ENCODE results near the gene VRK1.
A peak's percentile ranks its signal among the peaks of the same experiment; 100 is the strongest.
"Not testable (repeated sequence)": the region's sequence is repeated elsewhere in the genome, so short reads cannot be mapped to it uniquely, and the experiment has no call there.

The VRK1 gene

DNA sequence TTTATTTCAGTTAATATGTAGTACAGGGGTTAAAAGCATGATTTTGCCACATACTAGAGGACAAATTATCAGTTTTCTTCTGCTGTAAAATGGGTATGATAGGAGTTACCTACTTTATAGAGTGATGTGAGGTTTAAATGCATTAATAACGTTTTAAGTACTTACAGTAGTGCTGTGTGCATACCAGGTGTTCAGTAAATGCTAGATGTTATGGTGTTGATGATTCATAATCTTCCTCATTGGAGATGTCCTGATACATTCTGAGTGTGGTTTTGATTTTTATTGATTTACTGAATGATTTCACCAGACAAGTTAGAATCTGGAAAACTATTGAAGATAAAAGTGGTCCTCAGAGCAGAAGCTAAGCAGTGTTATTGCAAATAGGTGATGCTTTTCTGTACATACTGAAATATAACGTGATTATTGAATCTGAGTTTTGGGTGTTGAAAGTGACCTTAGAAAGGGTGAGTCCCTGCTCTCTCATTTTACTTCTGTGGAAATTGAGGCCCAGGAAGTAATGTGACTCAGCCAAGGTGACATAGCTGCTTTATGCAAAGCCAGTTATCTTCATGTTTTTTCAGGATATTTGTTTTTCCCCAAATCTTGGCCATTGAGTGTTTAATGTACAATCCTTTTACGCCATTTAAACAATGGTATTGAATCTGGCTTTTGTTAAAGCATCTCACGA is 54.7 kb downstream of the VRK1 start:
- TF ChIP-seq GATA1 (IDR thresholded peaks at IDR 0.05; ENCODE audit: low read depth, low read length) (no peak), POLR2A (IDR thresholded peaks at IDR 0.05; ENCODE audit: low read length) (no peak)
- no peak for DNase-seq

DNA sequence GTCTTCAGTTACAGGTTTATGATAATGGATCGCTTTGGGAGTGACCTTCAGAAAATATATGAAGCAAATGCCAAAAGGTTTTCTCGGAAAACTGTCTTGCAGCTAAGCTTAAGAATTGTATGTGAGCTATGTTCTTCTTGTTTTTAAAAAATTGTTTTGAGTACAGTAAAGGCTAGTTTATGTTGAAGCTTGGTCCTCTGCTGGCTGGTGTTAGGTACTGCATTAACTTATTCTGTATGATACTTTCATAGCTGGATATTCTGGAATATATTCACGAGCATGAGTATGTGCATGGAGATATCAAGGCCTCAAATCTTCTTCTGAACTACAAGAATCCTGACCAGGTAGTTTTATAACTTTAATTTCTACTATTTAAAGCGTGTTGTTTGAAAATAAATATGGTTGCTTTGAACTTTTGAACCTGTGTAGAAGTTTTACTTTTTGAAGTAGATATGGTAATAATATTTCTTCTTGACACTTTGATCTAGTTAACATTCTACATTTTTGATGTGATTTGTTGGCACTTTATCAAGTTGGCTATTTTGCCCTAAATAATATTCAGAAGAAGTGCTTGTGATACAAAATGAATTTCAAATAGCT is 55.7 kb downstream of the VRK1 start:
- DNase-seq, result peak; percentile 59 to 68
- TF ChIP-seq POLR2A (IDR thresholded peaks at IDR 0.05; ENCODE audit: low read length) (no peak), GATA1 (IDR thresholded peaks at IDR 0.05; ENCODE audit: low read depth, low read length) (no peak)

DNA sequence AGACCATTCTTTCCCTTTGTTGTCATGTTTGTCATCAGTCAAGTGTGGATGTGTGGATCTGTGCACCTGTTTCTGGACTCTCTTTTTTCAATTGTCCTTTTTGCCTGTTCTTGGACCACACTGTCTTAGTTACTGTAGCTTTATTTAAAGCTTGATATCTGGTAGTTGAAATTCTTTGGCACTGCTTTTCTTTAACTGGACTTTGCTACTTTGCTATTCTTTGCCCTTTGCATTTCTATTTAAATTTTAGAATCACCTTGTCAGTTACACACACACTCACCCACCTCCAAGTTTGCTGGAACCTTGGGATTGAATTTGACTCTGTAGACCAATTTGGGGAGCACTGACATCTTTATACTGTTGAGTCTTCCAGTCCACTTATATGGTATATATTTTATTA is 61.5 kb downstream of the VRK1 start:
- DNase-seq, result no peak
- TF ChIP-seq GATA1 (IDR thresholded peaks at IDR 0.05; ENCODE audit: low read depth, low read length), result no peak
- TF ChIP-seq POLR2A (IDR thresholded peaks at IDR 0.05; ENCODE audit: low read length), result no peak

DNA sequence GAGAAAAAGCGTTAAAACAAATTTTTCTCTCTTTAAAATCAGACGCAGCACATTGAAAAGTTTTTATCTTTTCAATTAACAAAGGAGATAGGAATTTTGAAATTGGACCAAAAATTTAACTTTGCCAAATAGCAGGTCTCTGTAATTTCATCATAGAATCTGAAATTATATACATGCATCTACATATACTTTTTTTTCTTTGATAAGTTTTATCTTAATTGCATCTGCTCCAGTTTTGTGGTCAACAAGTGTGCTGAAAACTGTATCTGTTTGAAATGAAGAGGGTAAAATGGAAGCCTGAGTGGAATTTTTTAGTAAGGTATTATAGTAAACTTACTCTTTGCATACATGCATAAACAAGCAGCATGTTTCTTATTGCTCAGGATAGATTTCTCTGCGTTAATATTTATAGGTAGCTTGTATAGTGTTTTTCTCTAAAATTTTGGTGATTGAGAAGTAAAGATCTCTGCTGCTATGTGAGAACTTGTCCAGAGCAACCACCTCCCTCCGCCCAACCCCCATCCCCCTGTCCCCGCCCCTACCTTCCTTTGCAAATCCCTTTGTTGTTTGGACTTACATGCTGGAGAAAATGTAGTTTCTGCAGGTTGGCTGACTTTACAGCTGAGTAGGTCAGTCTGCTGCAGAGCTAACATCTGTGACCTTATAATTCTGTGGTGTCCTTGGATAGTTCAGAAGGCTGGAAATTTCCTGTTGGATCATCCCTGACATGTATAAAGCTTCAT is 64.6 kb downstream of the VRK1 start:
- TF ChIP-seq POLR2A (IDR thresholded peaks at IDR 0.05; ENCODE audit: low read length), result no peak
- no peak for TF ChIP-seq GATA1 (IDR thresholded peaks at IDR 0.05; ENCODE audit: low read depth, low read length)
- no peak for DNase-seq

DNA sequence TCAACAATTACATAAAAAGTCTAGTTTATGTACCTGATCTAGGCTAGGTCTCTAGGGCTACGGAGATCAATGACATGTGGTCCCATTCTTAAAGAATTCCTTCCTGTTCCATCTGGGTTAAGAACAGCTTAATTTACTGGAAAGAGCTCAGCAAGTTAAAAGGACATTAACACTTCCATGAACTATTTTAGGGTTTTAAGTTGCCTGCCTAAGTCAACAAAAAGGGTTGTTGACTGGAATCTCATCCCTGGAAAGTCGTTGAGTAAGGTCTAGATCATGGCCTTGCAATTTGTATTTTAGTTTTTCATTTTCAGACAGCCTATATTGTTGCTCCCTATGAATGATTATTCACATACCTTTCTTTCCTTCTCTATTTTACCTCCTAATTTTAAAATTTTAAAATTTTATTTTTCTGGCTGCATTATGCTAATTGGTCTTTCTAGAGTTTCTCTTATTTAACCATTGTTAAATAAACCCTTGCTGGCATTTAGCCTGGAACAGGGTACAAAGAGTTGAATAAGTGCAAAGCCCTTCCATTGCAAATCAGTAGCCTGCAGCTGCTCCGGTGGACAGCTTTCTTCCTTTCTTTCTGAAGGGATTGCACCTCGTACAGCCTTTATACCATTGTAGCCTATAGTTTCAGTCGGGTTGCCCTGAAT is 66.3 kb downstream of the VRK1 start:
- TF ChIP-seq POLR2A (IDR thresholded peaks at IDR 0.05; ENCODE audit: low read length), result no peak
- TF ChIP-seq GATA1 (IDR thresholded peaks at IDR 0.05; ENCODE audit: low read depth, low read length), result no peak
- no peak for DNase-seq

DNA sequence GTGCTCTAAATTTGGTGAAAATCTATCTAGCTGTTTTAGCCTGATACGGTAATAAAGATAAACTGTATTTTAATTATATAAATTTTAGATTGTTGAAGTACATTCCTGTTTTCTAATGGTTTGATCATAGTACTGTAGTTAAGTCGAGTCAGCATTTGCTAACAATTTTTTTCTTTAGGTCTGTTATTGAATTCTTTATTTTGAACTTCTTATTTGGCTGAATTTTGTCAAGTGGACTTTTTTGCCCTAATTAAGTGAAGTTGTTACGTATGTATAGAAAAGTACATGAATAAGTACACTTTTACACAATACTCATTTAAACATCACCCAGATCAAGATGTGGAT is 66.8 kb downstream of the VRK1 start:
- no peak for DNase-seq
- TF ChIP-seq POLR2A (IDR thresholded peaks at IDR 0.05; ENCODE audit: low read length) (no peak), GATA1 (IDR thresholded peaks at IDR 0.05; ENCODE audit: low read depth, low read length) (no peak)

DNA sequence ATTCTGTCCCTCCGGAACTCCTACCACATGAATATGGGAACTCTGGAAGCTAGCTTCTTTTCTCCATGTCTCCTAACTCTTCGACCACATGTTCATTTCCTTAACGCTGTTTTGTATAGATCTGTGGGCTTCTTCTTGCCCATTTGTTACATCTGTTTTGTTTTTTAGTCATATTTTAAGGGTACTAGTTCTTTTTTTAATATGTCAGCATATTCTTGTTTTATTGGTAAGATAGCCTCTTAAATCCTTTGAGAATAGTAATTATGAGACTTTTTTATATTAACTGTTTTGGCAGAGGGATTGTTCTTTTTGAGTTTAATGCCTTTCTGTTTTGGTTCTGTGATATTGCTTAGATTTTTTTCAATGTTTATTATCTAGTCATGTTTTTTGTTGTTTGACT is 70.5 kb downstream of the VRK1 start:
- TF ChIP-seq GATA1 (IDR thresholded peaks at IDR 0.05; ENCODE audit: low read depth, low read length), result no peak
- no peak for TF ChIP-seq POLR2A (IDR thresholded peaks at IDR 0.05; ENCODE audit: low read length)
- DNase-seq, result no peak

DNA sequence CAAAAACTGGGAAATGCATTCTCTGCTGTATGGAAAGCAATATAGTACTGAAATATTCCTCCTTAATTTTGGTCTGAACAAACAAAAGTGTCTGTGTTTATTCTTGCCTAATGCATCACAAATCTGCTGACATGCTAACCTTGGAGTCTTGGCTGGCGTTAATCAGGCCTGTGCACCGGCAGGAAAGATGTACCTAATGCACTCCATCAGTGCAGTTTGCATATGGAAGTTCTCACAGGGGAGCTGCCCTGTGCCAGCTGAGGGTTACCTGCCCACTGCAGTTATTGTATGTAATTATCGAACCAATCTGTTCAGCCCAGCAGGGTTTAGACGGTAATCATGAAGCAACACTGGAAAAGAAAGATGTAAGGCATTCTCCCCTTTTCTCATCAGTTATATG is 76.9 kb downstream of the VRK1 start:
- no peak for TF ChIP-seq GATA1 (IDR thresholded peaks at IDR 0.05; ENCODE audit: low read depth, low read length)
- no peak for TF ChIP-seq POLR2A (IDR thresholded peaks at IDR 0.05; ENCODE audit: low read length)
- DNase-seq, result no peak

DNA sequence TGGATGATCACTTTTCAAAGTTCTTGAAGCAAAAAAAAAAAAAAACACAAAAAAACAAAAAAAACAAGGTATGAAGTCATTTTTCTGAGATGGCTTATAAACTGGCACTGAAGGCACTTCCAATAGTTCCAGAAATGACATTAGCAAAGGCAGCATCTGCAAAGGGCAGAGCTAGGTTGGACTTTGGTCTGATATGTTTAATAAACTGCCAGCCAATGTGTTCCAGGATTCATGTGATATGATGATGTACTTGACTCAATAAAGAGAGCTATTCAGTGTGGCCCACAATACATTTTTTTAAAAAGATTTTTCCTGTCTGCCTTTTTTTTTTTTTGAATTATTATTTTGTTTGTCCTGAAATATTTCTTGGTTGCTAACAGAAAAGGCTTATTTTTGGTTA is 79.6 kb downstream of the VRK1 start:
- no peak for DNase-seq
- TF ChIP-seq POLR2A (IDR thresholded peaks at IDR 0.05; ENCODE audit: low read length) (no peak), GATA1 (IDR thresholded peaks at IDR 0.05; ENCODE audit: low read depth, low read length) (no peak)

DNA sequence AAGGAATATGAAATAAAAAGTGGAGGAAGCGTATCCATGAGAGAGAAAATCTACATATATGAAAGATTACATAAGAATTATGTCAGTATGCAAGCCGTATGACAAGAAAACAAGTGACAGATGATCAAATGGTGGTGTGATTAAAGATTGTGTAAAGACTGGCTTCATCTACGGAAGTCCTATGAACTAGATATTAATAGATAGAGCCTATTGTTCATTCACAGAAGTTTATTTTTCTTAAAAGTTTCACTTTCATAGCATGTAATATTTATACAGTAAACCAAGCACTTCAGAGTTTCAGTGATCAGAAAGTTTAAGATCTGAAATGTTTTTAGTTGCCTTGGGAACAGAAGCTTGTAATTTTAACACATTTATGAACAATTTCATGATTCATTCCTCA is 84.5 kb downstream of the VRK1 start:
- TF ChIP-seq POLR2A (IDR thresholded peaks at IDR 0.05; ENCODE audit: low read length), result no peak
- no peak for DNase-seq

DNA sequence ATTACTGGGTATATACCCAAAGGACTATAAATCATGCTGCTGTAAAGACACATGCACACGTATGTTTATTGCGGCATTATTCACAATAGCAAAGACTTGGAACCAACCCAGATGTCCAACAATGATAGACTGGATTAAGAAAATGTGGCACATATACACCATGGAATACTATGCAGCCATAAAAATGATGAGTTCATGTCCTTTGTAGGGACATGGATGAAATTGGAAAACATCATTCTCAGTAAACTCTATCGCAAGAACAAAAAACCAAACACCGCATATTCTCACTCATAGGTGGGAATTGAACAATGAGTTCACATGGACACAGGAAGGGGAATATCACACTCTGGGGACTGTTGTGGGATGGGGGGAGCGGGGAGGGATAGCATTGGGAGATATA is 86.8 kb downstream of the VRK1 start:
- not testable (repeated sequence) for DNase-seq

DNA sequence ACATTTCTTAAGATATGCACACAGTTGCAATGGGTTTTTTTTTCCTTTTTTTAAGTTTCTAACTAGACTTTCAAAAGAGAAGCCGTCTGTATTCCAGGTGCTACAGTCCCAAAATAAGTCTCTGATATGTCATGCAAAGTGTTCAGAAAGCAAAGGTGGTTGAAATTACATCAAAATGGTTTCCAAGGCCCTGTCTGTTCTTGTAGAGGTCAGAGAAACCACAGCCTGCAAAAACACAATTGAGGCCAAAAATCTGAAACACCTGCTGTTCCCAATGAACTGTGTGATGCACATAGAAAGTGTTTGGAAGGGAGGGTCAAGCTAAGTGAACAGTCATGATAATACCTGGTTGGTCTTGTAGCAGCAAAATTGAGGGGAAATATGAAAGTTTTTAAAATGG is 91.0 kb downstream of the VRK1 start:
- DNase-seq, result no peak
- TF ChIP-seq POLR2A (IDR thresholded peaks at IDR 0.05; ENCODE audit: low read length) (no peak), GATA1 (IDR thresholded peaks at IDR 0.05; ENCODE audit: low read depth, low read length) (no peak)

DNA sequence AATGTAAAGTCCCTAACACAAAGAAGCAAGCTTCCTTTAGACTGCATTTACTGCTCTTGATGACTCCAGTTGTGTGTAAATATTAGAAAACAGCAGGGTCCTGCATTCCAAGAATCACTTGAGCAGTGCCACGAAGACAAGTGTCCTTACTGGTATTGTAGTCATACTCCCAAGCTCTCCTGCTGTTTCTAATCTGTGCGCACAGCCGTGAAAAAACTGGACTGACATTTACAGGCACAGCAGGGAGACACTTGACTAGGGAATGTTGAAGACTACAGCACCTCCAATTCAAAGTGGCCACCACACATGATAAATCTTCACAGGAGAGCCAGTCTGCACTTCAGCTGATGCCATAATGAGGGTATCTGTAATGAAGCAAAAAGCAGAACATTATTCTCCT is 91.4 kb downstream of the VRK1 start:
- TF ChIP-seq POLR2A (IDR thresholded peaks at IDR 0.05; ENCODE audit: low read length), result no peak
- TF ChIP-seq GATA1 (IDR thresholded peaks at IDR 0.05; ENCODE audit: low read depth, low read length), result no peak
- DNase-seq, result no peak

DNA sequence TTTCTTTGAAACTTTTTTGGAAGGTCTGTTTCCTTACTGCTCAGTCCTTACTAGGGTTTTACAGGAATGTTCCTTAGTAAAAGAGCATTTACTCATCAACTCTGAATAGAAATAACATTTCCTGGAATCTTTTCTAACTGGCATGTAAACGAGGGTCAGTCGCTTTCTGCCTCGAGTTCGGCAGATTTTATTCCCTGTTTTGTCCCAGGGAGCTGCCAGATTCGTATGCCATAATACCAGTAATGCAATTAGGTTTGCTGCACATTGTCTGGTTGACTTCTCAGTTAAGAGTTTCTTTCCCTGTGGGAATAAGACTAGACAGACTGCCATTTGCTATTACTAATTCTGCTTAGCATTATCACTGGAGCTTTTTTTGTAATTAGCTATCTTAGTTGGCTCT is 91.9 kb downstream of the VRK1 start:
- no peak for TF ChIP-seq POLR2A (IDR thresholded peaks at IDR 0.05; ENCODE audit: low read length)
- TF ChIP-seq GATA1 (IDR thresholded peaks at IDR 0.05; ENCODE audit: low read depth, low read length), result no peak
- no peak for DNase-seq

Measured in erythroblast (primary cell).